ENCODE measurements around the gene HAUS1.

DNA sequence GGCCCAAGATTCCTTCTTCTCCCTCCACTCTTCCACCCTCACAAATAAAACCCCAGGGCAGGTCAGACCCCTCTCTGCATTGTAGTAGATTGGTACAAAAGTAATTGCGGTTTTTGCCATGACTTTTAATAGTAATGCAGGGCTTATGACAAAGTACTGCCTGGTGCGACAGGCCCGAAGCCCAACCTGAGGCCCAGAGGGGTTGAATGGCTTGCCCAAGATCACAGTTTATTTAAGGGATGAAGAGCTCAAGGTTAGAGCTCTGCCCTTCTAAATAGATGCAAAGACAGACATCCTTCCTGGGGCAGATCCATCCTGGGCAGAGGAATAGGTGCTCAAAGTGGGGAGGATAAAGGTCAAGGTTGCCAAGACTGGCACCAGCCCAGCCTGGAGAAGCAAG lies 31.2 kb upstream of the HAUS1 start:
- TF ChIP-seq EZH2 (IDR thresholded peaks at IDR 0.05; ENCODE audit: insufficient read depth, low read length), result no peak
- TF ChIP-seq, protein P1, sequence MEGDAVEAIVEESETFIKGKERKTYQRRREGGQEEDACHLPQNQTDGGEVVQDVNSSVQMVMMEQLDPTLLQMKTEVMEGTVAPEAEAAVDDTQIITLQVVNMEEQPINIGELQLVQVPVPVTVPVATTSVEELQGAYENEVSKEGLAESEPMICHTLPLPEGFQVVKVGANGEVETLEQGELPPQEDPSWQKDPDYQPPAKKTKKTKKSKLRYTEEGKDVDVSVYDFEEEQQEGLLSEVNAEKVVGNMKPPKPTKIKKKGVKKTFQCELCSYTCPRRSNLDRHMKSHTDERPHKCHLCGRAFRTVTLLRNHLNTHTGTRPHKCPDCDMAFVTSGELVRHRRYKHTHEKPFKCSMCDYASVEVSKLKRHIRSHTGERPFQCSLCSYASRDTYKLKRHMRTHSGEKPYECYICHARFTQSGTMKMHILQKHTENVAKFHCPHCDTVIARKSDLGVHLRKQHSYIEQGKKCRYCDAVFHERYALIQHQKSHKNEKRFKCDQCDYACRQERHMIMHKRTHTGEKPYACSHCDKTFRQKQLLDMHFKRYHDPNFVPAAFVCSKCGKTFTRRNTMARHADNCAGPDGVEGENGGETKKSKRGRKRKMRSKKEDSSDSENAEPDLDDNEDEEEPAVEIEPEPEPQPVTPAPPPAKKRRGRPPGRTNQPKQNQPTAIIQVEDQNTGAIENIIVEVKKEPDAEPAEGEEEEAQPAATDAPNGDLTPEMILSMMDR (IDR thresholded peaks at IDR 0.05; ENCODE audit: insufficient read depth, low read depth, low read length), result no peak
